Thyroid gland (tissue), 4 donors: Measurements from ENCODE around the gene ADAMTS9. TPM values are rescaled to one million over a fixed set of nuclear protein-coding genes. Genes with fewer than 3 reads are reported as not detected.

ENCODE experiments used
- DNase-seq, 2 donors: peaks; one replicate each; pipeline ENCODE4 v3.0.0-alpha.2; 2019
- H3K27ac ChIP-seq, 3 donors: fragments of 200-600 bp; sonication (generic); 1 replicate in 2 of 3; 2 replicates in 1 of 3; pipeline ENCODE4 v1.5.1; 2016 to 2019; ENCODE audit warnings: mild to moderate bottlenecking in 1 of 3, moderate library complexity in 1 of 3
- H3K27me3 ChIP-seq: fragments of 200-600 bp; sonication (generic); one replicate; pipeline ENCODE4 v1.5.1; 2019
- H3K36me3 ChIP-seq, 2 donors: fragments of 200-600 bp; sonication (generic); one replicate each; pipeline ENCODE4 v1.5.1; 2016 to 2019
- H3K4me1 ChIP-seq, 2 donors: fragments of 200-600 bp; sonication (generic); one replicate each; pipeline ENCODE4 v1.5.1; 2017 to 2019
- H3K4me3 ChIP-seq, 3 donors: fragments of 200-600 bp; sonication (generic); replicated peaks in 1 of 3; 1 replicate in 2 of 3; 2 replicates in 1 of 3; pipeline ENCODE4 v1.5.1; 2016; ENCODE audit warnings: mild to moderate bottlenecking in 1 of 3
- H3K9me3 ChIP-seq: fragments of 200-600 bp; sonication (generic); one replicate; pipeline ENCODE4 v1.5.1; 2017
- POLR2A ChIP-seq, 2 donors: fragments of 450-650 bp; IDR thresholded peaks; one replicate each; pipeline ENCODE4 v1.6.1; 2017; ENCODE audit warnings: antibody characterized with exemption in 2 of 2, mild to moderate bottlenecking in 2 of 2, moderate library complexity in 1 of 2
- WGBS, 2 donors: methylation state at CpG; one replicate each; pipeline ENCODE4 v1.1.5; 2017; 5-methylcytosine and 5-hydroxymethylcytosine counted together
- intact Hi-C: fragments of 100-400 bp; cut with DNase I; formaldehyde crosslinking; loops from one replicate; pipeline ENCODE4 v1.15.1; 2023
- total RNA-seq, 4 donors: library from RNA; depleted of rRNA; stranded (reverse); fragments of >200 nt; gene quantifications; one replicate each; pipeline ENCODE4 v1.2.3, GENCODE V29; 2016
- TF ChIP-seq, protein P1 (sequence below), 6 experiments: fragments of 200-600 bp in 3 of 6; fragments of 450-650 bp in 3 of 6; sonication (generic) in 3 of 6; IDR thresholded peaks; one replicate each; pipeline ENCODE4 v1.5.1; 2016 to 2019; ENCODE audit warnings: antibody characterized with exemption in 6 of 6, mild to moderate bottlenecking in 2 of 6, inconsistent platforms in 1 of 6, moderate library complexity in 1 of 6

ADAMTS9 gene
- total RNA-seq, 4 donors from 2014 or later = 20.2 to 142 (median 74.9) TPM

DNA sequence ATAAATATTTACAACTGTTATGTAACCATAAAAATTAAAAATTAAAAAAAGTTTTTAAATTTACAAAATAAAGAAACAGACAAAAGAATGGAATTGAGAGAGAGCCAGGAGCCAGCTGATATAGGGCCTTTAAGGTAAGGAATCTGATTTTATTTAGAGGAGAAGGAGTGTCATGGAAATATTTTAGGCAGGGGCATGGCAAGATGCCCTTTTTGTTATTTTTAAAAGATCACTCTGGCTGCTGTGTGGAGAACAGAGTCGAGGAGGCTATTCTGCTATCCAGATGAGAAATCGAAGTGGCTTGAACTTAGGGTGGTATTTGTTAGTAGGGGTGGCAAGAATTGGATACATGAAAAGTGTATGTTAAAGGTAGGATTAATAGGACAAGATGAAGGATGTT lies 9.1 kb upstream of the ADAMTS9 start:
- 77 to 83% methylated on average over 2 of the region's 2 CpGs for WGBS, 2 donors
- Histone ChIP-seq H3K27me3 (no peaks in the 10 kb centered on the region), H3K4me3 (no peak overlapping the region), H3K36me3 (no peaks in the 10 kb centered on the region), H3K9me3 (no peaks in the 10 kb centered on the region), H3K4me1 (no peaks in the 10 kb centered on the region), H3K27ac (no peak overlapping the region)
- intact Hi-C loops = no loop called here
- no peak for DNase-seq
- TF ChIP-seq, protein P1, sequence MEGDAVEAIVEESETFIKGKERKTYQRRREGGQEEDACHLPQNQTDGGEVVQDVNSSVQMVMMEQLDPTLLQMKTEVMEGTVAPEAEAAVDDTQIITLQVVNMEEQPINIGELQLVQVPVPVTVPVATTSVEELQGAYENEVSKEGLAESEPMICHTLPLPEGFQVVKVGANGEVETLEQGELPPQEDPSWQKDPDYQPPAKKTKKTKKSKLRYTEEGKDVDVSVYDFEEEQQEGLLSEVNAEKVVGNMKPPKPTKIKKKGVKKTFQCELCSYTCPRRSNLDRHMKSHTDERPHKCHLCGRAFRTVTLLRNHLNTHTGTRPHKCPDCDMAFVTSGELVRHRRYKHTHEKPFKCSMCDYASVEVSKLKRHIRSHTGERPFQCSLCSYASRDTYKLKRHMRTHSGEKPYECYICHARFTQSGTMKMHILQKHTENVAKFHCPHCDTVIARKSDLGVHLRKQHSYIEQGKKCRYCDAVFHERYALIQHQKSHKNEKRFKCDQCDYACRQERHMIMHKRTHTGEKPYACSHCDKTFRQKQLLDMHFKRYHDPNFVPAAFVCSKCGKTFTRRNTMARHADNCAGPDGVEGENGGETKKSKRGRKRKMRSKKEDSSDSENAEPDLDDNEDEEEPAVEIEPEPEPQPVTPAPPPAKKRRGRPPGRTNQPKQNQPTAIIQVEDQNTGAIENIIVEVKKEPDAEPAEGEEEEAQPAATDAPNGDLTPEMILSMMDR (IDR thresholded peaks at IDR 0.05) = no peak
- TF ChIP-seq POLR2A (IDR thresholded peaks at IDR 0.05) = no peak

DNA sequence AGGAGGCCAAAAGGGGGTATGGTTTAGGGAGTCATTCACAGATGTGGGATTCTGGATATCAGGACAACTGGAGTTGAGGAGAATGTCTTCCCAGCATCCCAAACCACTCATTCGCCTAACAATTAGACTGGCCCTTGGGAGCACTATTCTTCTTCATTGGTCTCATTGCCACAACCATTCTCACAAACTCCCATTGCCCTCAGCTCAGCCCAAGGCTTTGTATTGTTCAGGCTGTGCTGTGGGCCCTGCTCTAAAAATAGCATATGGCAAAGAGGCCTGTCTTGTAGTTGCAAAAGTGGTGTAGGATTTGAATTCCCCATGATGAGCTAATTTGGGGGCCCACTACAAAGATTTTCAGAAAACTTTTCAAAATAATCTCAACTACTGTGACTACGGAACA lies 6.3 kb upstream of the ADAMTS9 start:
- WGBS, 2 donors = 90 to 91% methylated on average over 2 of the region's 2 CpGs
- Histone ChIP-seq H3K4me1 (peaks cover 0 to 1% of the 10 kb centered on the region in 2 donors), H3K27me3 (no peaks in the 10 kb centered on the region), H3K36me3 (no peaks in the 10 kb centered on the region), H3K27ac (no peak overlapping the region), H3K9me3 (no peaks in the 10 kb centered on the region), H3K4me3 (no peak overlapping the region)
- intact Hi-C loops = no loop called here
- DNase-seq = no peak
- TF ChIP-seq, protein P1 (IDR thresholded peaks at IDR 0.05) = no peak
- no peak for TF ChIP-seq POLR2A (IDR thresholded peaks at IDR 0.05)

DNA sequence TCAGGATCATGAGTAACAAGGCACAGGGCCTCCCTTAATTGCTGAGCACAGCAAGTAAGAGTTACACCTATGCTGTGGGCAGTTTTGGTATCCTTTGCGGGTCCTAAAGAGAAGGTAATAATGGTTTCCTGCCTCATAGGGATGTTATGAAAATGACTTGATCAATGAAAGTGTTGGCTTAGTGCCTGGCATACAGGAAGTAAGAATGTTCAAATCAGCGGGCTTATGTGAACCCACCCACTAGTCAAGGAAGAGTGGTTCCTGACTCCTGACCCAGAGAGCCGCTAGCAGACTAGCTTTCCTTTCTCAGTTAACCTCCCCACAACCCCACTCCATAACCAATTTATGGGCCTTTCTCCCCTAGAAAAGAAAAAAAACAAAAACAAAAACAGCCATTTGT lies 5.2 kb upstream of the ADAMTS9 start:
- peaks cover 0 to 7% of the 10 kb centered on the region in 2 donors for H3K4me1 ChIP-seq
- no peak overlapping the region for H3K27ac ChIP-seq
- no peak for TF ChIP-seq POLR2A (IDR thresholded peaks at IDR 0.05)
- no peaks in the 10 kb centered on the region for H3K36me3 ChIP-seq
- WGBS, 2 donors = 76 to 88% methylated on average over 3 of the region's 3 CpGs
- H3K27me3 ChIP-seq = no peaks in the 10 kb centered on the region
- H3K9me3 ChIP-seq = no peaks in the 10 kb centered on the region
- intact Hi-C loops = no loop called here
- H3K4me3 ChIP-seq = no peak overlapping the region
- DNase-seq = no peak

DNA sequence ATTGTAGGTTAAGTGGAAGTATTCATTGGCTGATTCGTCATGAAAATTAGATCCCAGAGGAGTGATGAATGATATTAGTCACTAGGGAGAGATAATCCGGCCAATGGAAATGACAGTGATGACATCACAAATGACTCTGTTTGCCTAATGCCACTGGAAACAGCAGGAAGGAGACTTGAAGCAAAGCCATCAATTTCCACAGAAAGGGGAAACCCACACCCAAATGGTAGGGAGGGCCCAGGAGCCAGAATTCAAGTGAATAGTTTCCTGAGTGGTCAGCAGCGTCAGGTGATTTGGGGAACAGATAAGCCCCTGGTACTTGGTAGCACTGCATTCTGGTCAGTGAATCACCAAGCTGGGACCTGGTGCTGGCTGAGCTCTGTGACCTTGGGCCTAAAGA lies 3.3 kb upstream of the ADAMTS9 start:
- Histone ChIP-seq H3K36me3 (no peaks in the 10 kb centered on the region), H3K27me3 (no peaks in the 10 kb centered on the region), H3K4me1 (peaks cover 0 to 7% of the 10 kb centered on the region in 2 donors), H3K27ac (no peak overlapping the region), H3K9me3 (no peaks in the 10 kb centered on the region), H3K4me3 (no peak overlapping the region)
- 63 to 77% methylated on average over 3 of the region's 3 CpGs for WGBS, 2 donors
- intact Hi-C loops = no loop called here
- no peak for TF ChIP-seq POLR2A (IDR thresholded peaks at IDR 0.05)
- TF ChIP-seq, protein P1 (IDR thresholded peaks at IDR 0.05) = no peak
- DNase-seq = no peak

DNA sequence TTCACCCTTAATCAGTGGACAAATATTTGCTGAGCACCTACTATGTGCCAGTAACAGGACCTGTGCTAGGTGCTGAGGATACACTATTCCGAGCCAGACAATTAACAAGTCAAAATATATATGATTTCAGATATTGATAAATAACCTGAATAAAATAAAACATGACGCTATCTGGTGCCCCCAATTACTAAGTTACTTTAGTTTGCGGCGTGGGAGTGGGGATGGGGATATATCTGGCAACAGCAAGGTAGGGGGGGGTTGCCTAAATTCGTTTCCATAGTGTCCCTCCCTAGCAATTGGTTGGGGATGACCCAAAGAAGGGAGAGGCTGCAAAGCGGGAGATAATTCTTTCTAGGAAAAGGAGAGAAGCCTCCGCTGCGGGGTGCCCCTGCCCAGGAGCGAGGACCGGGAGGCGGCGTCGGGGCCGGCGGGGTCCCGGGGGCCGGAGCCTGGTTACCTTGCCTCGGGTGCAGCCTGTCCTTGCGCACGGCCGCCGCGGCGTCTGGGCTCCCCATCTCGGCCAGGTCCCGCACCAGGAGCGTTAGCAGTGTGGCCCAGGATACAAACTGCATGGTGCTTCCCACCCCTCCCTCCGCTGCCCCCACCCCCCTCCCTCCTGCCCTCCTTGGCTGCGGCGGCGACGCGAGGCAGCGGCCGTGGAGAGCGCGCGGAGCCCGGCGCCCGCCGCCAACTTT lies 567 bp downstream of the ADAMTS9 start:
- no peaks in the 10 kb centered on the region for H3K9me3 ChIP-seq
- H3K36me3 ChIP-seq = no peaks in the 10 kb centered on the region
- intact Hi-C loops = no loop called here
- H3K4me3 ChIP-seq = peak overlapping the region; percentile 7 to 76 (median 32)
- WGBS, 2 donors = 0 to 1% methylated on average over 17 to 20 of the region's 42 CpGs
- no peak for DNase-seq
- TF ChIP-seq, protein P1 (IDR thresholded peaks at IDR 0.05) = peak in 1 of 6 experiments; percentile 9
- no peak for TF ChIP-seq POLR2A (IDR thresholded peaks at IDR 0.05)
- H3K27ac ChIP-seq = peak overlapping the region; percentile 86 to 98 (median 94)
- no peaks in the 10 kb centered on the region for H3K27me3 ChIP-seq
- H3K4me1 ChIP-seq = peaks cover 0 to 7% of the 10 kb centered on the region in 2 donors
